ENCODE data around the gene COMT. TPM values are rescaled to one million over a fixed set of nuclear protein-coding genes. Genes with fewer than 3 reads are reported as not detected.

The COMT gene
- total and polyA plus RNA-seq, 2 donors from 2014 or later: 118 to 244 TPM

GRCh38 chr22:19962246-19962908 lies 20.8 kb downstream of the COMT start:
- Histone ChIP-seq H3K4me3 (ENCODE audit: low read length in 3 of 3) (peak overlapping the region in 1 of 3 donors; percentile 25), H3K9ac (ENCODE audit: low read length in 3 of 3) (peak overlapping the region in 2 of 3 donors; percentile 38 to 55), H3K27me3 (ENCODE audit: control insufficient read depth, insufficient read depth, low read length) (no peaks in the 10 kb centered on the region), H3K27ac (ENCODE audit: low read depth in 2 of 2, low read length in 2 of 2) (peak overlapping the region; percentile 90 to 92), H3K9me3 (ENCODE audit: control insufficient read depth in 2 of 3, insufficient read depth in 1 of 3, low read length in 3 of 3) (no peaks in the 10 kb centered on the region), H3K4me1 (ENCODE audit: control insufficient read depth in 2 of 3, insufficient read depth in 2 of 3, low read depth in 1 of 3, low read length in 3 of 3) (peaks cover 0 to 35% (median 10%) of the 10 kb centered on the region in 3 donors), H3K36me3 (ENCODE audit: control insufficient read depth in 2 of 3, insufficient read depth in 3 of 3, low read length in 3 of 3) (peaks cover 0 to 3% (median 0%) of the 10 kb centered on the region in 3 donors)
- intact Hi-C loops (cut with DNase I): no loop called here
- TF ChIP-seq CTCF (IDR thresholded peaks at IDR 0.05; ENCODE audit: borderline replicate concordance, extremely low read depth, insufficient read depth): peak; percentile 58
- FAIRE-seq: no peak
- DNase-seq: peak; percentile 85 to 95 (median 88)

DNA sequence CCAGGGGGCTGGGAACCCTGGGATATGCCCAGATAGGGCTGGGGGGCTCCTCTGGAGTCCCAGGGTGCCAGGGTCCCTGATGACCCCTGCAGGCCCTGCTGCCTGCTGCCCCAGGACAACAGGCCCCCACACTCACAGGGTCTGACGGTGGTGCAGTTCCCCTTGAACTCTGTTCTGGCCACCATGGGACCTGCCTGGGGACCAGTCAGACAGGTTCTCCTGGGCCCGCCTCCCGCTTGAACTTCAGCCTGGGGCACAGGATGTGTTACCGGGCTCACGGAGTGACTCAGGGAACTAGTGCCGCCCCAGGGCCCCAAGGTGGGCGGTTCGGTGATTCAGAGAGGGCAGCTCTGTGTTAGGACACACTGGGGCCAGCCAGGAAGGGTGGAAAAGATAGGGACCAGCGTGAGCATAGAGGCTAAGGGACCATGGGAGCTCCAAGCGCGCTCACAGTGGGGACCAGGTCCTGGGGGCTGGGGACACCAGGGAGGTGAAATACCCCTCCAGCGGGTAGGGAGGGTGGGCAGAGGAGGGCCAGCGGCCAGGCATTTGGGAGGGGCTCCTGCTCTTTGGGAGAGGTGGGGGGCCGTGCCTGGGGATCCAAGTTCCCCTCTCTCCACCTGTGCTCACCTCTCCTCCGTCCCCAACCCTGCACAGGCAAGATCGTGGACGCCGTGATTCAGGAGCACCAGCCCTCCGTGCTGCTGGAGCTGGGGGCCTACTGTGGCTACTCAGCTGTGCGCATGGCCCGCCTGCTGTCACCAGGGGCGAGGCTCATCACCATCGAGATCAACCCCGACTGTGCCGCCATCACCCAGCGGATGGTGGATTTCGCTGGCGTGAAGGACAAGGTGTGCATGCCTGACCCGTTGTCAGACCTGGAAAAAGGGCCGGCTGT lies 21.6 kb downstream of the COMT start:
- peak overlapping the region; percentile 90 to 92 for H3K27ac ChIP-seq (ENCODE audit: low read depth in 2 of 2, low read length in 2 of 2)
- peaks cover 0 to 4% (median 0%) of the 10 kb centered on the region in 3 donors for H3K36me3 ChIP-seq (ENCODE audit: control insufficient read depth in 2 of 3, insufficient read depth in 3 of 3, low read length in 3 of 3)
- H3K4me3 ChIP-seq (ENCODE audit: low read length in 3 of 3): peak overlapping the region in 1 of 3 donors; percentile 25
- H3K9ac ChIP-seq (ENCODE audit: low read length in 3 of 3): peak overlapping the region in 1 of 3 donors; percentile 55
- TF ChIP-seq CTCF (IDR thresholded peaks at IDR 0.05; ENCODE audit: borderline replicate concordance, extremely low read depth, insufficient read depth): no peak
- DNase-seq: peak; percentile 81 to 94 (median 86)
- no peaks in the 10 kb centered on the region for H3K9me3 ChIP-seq (ENCODE audit: control insufficient read depth in 2 of 3, insufficient read depth in 1 of 3, low read length in 3 of 3)
- intact Hi-C loops (cut with DNase I): no loop called here
- no peaks in the 10 kb centered on the region for H3K27me3 ChIP-seq (ENCODE audit: control insufficient read depth, insufficient read depth, low read length)
- FAIRE-seq: no peak
- H3K4me1 ChIP-seq (ENCODE audit: control insufficient read depth in 2 of 3, insufficient read depth in 2 of 3, low read depth in 1 of 3, low read length in 3 of 3): peaks cover 0 to 35% (median 10%) of the 10 kb centered on the region in 3 donors

DNA sequence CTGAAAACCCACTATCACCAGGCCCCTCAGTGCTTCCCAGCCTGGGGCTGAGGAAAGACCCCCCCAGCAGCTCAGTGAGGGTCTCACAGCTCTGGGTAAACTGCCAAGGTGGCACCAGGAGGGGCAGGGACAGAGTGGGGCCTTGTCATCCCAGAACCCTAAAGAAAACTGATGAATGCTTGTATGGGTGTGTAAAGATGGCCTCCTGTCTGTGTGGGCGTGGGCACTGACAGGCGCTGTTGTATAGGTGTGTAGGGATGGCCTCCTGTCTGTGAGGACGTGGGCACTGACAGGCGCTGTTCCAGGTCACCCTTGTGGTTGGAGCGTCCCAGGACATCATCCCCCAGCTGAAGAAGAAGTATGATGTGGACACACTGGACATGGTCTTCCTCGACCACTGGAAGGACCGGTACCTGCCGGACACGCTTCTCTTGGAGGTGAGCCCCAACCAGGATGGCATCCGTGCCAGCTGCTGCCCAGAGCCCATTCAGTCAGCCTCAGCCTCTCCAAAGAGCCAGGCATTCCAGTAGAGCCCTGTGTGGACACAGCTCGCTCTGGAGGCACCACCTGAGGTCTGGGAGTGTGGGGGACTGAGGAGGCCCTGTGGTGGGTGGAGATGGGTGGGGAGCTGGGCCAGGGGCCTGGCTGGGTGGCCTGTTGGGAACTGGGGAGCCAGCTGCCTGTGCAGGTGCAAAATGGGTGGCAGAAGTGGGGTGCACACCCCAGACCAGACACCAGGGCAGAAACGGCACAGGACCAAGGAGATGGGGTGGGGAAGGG lies 22.5 kb downstream of the COMT start:
- Histone ChIP-seq H3K4me1 (ENCODE audit: control insufficient read depth in 2 of 3, insufficient read depth in 2 of 3, low read depth in 1 of 3, low read length in 3 of 3) (peaks cover 0 to 32% (median 7%) of the 10 kb centered on the region in 3 donors), H3K36me3 (ENCODE audit: control insufficient read depth in 2 of 3, insufficient read depth in 3 of 3, low read length in 3 of 3) (peaks cover 0 to 6% (median 0%) of the 10 kb centered on the region in 3 donors), H3K27ac (ENCODE audit: low read depth in 2 of 2, low read length in 2 of 2) (peak overlapping the region; percentile 71 to 74)

More for the DNA sequence above, 22.5 kb downstream of the COMT start:
- intact Hi-C loops (cut with DNase I): no loop called here
- peak in 1 of 5 donors; percentile 68 for DNase-seq
- Histone ChIP-seq H3K9ac (ENCODE audit: low read length in 3 of 3) (peak overlapping the region in 1 of 3 donors; percentile 55), H3K9me3 (ENCODE audit: control insufficient read depth in 2 of 3, insufficient read depth in 1 of 3, low read length in 3 of 3) (no peaks in the 10 kb centered on the region), H3K27me3 (ENCODE audit: control insufficient read depth, insufficient read depth, low read length) (no peaks in the 10 kb centered on the region), H3K4me3 (ENCODE audit: low read length in 3 of 3) (no peak overlapping the region)
- FAIRE-seq: no peak
- TF ChIP-seq CTCF (IDR thresholded peaks at IDR 0.05; ENCODE audit: borderline replicate concordance, extremely low read depth, insufficient read depth): no peak
